Measurements from ENCODE around the gene NLRP3.
"Not testable (repeated sequence)": the region's sequence is repeated elsewhere in the genome, so short reads cannot be mapped to it uniquely, and the experiment has no call there.

The NLRP3 gene

GRCh38 chr1:247440001-247440620 lies 24.1 kb downstream of the NLRP3 start:
- no peak for DNase-seq

- no peak for DNase-seq
Measured at GRCh38 chr1:247441606-247442005, 25.6 kb downstream of the NLRP3 start.

- DNase-seq, result no peak
Measured at GRCh38 chr1:247442164-247442563, 26.2 kb downstream of the NLRP3 start.

GRCh38 chr1:247443641-247444040 lies 27.7 kb downstream of the NLRP3 start:
- DNase-seq, result no peak

- no peak for DNase-seq
Measured at GRCh38 chr1:247444571-247444970, 28.6 kb downstream of the NLRP3 start.

GRCh38 chr1:247445526-247446356 lies 29.8 kb downstream of the NLRP3 start:
- no peak for DNase-seq

- no peak for DNase-seq
Measured at GRCh38 chr1:247447162-247447909, 31.4 kb downstream of the NLRP3 start.

GRCh38 chr1:247448107-247448791 lies 32.3 kb downstream of the NLRP3 start:
- DNase-seq, result no peak

- no peak for DNase-seq
Measured at GRCh38 chr1:247451388-247452010, 35.5 kb downstream of the NLRP3 start.

- DNase-seq, result no peak
Measured at GRCh38 chr1:247452447-247453039, 36.6 kb downstream of the NLRP3 start.

GRCh38 chr1:247453245-247453644 lies 37.3 kb downstream of the NLRP3 start:
- DNase-seq, result peak; percentile 24

- DNase-seq, result no peak
Measured at GRCh38 chr1:247453997-247454396, 38.0 kb downstream of the NLRP3 start.

GRCh38 chr1:247456021-247456420 lies 40.0 kb downstream of the NLRP3 start:
- peak; percentile 32 for DNase-seq

GRCh38 chr1:247456914-247457639 lies 41.1 kb downstream of the NLRP3 start:
- no peak for DNase-seq

GRCh38 chr1:247459507-247459906 lies 43.5 kb downstream of the NLRP3 start:
- no peak for DNase-seq

GRCh38 chr1:247465796-247466195 lies 49.8 kb downstream of the NLRP3 start:
- DNase-seq, result no peak

GRCh38 chr1:247467129-247467528 lies 51.2 kb downstream of the NLRP3 start:
- DNase-seq, result no peak

GRCh38 chr1:247468481-247469140 lies 52.6 kb downstream of the NLRP3 start:
- DNase-seq, result no peak

GRCh38 chr1:247469141-247469535 lies 53.2 kb downstream of the NLRP3 start:
- DNase-seq, result no peak

GRCh38 chr1:247470942-247471429 lies 55.0 kb downstream of the NLRP3 start:
- not testable (repeated sequence) for DNase-seq

All from SIG-M5 (cell line).